Measurements from ENCODE around the gene DUSP18.
"Not testable (repeated sequence)": the region's sequence is repeated elsewhere in the genome, so short reads cannot be mapped to it uniquely, and the experiment has no call there.

The DUSP18 gene

GRCh38 chr22:30667494-30668385, at the start of gene DUSP18:
TSS of gene DUSP18 (minus strand) at chr22:30667875. CDS start at chr22:30664003, 3,872 bp downstream.
- DNase-seq, result peak; percentile 96

DNA sequence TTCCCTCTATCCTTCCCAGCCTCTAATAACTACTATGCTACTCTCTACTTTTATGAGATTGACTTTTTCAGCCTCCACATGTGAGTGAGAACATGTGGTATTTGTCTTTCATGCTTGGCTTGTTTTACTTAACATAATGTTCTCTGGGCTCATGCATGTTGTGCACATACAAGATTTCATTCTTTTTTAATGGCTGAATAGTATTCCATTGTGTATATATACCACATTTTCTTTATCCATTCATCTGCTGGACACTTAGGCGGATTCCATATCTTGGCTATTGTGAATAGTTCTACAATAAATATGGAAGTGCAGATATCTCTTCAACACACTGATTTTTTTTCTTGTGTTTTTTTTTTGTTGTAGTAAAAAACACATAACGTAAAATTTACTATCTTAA, 46.4 kb upstream of the DUSP18 start:
- no peak for DNase-seq

- DNase-seq, result no peak
These were observed 44.4 kb upstream of the DUSP18 start for GRCh38 chr22:30712094-30712493.

DNA sequence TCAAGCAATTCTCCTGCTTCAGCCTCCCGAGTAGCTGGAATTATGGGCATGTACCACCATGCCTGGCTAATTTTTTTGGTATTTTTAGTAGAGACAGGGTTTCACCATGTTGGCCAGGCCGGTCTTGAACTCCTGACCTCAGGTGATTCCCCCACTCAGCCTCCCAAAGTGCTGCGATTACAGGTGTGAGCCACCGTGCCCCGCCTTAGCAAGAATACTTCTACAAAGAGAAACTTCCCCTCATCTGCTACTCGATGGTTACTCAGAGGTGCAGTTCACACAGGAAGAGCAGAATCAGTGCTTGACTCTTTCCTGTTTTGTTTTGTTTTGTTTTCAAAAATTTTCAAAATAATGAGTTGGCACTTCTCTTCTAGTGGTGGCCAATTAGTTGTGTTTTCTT, 42.3 kb upstream of the DUSP18 start:
- DNase-seq, result not testable (repeated sequence)

GRCh38 chr22:30705710-30706651, 38.3 kb upstream of the DUSP18 start:
- DNase-seq, result no peak

GRCh38 chr22:30704978-30705377, 37.3 kb upstream of the DUSP18 start:
- no peak for DNase-seq

DNA sequence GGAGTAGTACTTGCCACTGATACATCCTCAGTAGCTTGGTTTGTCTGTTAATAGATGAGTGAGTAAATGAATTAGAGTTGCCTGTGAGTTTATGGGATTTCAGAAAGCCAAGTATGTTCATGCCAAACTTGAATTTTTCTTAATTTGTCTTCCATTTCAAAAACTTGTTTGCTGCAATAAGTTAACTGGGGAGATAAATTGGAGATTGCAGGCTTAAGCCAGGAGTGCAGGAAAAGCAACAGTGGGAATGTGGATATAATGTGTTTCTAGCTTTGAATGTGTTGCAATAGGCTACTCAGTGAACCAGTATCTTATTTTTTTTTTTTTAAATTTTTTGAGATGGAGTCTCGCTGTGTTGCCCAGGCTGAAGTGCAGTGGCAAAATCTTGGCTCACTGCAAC, 35.2 kb upstream of the DUSP18 start:
- DNase-seq, result no peak

- no peak for DNase-seq
These were observed 34.2 kb upstream of the DUSP18 start for GRCh38 chr22:30701872-30702271.

DNA sequence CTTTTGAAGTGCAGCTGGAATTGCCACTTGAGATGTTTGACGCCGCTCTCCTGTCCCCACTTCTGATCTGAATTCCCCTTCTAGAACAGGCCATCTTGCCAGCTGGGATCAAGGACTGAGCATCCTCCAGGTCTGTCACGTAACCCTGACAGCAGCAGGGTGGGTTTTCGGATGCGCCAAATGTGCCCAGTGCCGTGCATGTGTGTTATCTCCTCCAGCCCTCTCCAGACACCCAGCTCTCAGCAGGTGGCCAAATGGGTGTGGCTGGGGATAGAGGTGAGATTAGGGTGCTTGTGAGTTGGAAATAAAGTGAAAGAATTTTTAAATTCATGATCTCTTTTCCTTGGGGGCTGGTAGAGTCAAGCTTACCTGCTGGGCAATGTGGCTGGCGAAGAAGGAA, 30.3 kb upstream of the DUSP18 start:
- no peak for DNase-seq

DNA sequence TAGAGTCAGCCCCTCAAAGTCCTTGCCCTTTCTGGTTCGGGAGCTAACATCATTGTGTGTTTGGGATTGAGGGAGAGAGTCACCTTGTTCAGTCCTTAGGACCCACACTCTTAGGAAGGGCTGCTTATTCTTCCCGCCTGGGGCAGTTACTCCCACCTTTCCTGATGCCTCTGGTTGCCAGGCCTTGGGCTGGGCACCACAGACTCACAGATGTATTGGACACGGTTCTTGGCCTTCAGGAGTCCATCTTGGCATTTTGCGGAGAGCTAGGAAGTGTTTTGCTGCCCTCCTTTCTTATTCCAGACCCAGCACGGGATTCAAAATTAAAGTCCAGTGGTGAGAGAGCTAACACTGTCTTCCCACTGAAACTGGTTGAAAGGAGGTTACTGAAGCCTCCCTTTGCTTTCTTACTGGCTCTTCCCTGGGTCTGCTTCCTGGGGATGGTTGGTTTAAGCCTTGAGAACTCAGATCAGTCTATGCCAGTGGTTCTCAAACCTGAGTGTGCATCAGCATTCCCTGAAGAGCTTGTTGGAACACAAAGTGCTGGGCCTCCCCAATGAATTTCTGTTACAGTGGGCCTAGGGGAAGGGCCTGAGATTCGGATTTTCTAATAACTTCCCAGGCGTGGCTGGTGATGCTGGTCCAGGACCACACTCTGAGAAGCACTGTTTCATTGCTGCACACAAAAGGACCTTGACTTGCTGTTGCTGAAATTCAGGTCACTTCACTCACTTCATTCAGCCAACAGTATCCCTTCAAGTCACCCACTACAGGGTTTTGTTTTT, 28.4 kb upstream of the DUSP18 start:
- DNase-seq, result no peak

DNA sequence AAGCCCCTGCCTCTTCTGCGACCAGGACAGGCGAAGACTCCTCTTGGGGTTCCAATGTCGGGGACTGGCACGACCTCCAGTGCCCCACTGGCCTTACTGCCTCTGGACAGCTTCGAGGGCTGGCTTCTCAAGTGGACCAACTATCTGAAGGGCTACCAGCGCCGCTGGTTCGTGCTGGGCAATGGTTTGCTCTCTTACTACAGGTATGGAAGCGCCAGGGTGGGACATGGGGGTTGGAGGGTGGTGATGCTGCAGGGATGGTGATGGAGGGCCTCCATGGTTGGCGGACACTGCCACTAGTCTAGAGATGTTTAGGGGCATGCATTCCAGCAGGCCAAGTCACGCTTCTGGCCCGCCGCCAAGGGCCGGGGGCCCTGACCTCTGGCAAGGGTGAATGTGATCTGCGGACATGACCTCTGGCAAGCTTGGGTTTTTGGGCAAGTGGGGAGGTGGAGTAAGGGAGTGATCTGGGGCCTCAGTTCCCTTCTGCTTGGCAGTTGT, 27.7 kb upstream of the DUSP18 start:
- no peak for DNase-seq

GRCh38 chr22:30694640-30695350, 27.1 kb upstream of the DUSP18 start, which contains the start of gene OSBP2:
TSS of gene OSBP2 (plus strand) at chr22:30694874. CDS start at chr22:30694910, 36 bp downstream.
- peak; percentile 62 for DNase-seq

GRCh38 chr22:30694171-30694639, 26.5 kb upstream of the DUSP18 start:
- DNase-seq, result peak; percentile 66

DNA sequence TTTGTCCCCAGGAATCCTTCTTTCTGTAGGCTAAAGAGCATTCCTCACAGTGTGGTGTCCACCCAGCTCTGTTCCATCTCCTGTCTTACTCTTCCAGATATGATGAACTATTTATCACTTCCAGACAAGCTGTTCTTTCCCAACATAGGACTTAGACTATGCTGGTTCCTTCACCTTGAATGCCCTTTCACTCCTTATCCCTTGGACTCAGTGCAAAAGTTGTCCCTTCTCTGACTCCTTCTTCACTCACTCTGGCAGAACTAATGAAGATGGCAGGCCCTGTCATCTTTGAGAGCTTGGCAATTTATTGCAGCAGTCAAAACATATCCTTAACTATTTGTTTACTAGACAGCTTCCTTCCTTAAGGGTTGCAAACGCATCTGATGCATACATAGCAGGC, 23.5 kb upstream of the DUSP18 start:
- no peak for DNase-seq

- no peak for DNase-seq
These were observed 21.9 kb upstream of the DUSP18 start for GRCh38 chr22:30689622-30690021.

- DNase-seq, result no peak
These were observed 19.7 kb upstream of the DUSP18 start for GRCh38 chr22:30687358-30687757.

- DNase-seq, result no peak
These were observed 17.5 kb upstream of the DUSP18 start for GRCh38 chr22:30685178-30685577.

- no peak for DNase-seq
These were observed 14.2 kb upstream of the DUSP18 start for GRCh38 chr22:30681831-30682230.

DNA sequence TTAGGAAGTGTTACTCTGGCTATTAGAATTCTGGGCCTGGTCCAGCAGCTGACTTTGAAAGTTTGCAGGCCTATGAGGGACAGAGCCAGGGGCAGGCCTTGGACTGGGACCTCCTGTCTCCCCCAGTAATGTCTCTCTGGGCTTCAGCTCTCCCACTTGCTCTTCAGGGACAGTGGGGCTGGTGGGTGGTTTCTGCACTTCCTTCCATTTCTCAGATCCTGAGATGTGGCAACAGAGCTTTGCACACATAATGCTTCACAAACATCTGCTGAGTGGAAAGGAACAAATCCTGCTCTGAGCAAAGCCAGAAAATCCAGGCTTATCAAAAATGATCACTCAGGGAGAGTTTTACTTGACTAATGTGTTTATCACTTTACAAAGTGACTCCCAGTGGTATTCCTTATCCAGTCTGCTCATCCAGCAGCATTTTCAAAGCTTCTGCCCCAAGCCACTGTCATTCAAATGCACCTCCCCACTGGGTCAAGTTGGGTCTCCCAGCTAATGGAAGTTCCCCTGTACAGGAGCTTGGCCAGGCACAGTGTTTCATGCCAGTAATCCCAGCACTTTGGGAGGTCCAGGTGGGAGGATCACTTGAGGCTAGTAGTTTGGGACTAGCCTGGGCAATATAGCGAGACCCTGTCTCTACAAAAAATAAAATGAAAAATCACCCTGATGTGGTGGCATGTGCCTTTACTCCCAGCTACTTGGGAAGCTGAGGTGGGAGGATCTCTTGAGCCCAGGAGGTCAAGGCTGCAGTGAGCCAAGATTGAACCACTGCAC, 13.5 kb upstream of the DUSP18 start:
- no peak for DNase-seq

GRCh38 chr22:30679895-30680690, 12.4 kb upstream of the DUSP18 start:
- not testable (repeated sequence) for DNase-seq
